NCI-H460 (cell line): Measurements from ENCODE around the gene ATF2. TPM values are rescaled to one million over a fixed set of nuclear protein-coding genes. Genes with fewer than 3 reads are reported as not detected.

Experiments used
- DNase-seq: peaks from one replicate; pipeline ENCODE4 v3.0.0-alpha.2; 2016; ENCODE audit warnings: low read depth; ENCODE audit errors: extremely low read depth
- small RNA-seq, 2 experiments: library from RNA; depleted of rRNA; stranded (forward); fragments of <200 nt; gene quantifications; one replicate each; pipeline ENCODE3, GENCODE V24; 2014
- total RNA-seq: library from RNA; depleted of rRNA; stranded (reverse); fragments of >200 nt; shearing (Covaris generic); gene quantifications from 2 replicates; pipeline ENCODE4 v1.2.3, GENCODE V29; 2014; rRNA removed

Gene ATF2
- total RNA-seq, 1 experiment from 2014 or later, result 42.5 TPM

DNA sequence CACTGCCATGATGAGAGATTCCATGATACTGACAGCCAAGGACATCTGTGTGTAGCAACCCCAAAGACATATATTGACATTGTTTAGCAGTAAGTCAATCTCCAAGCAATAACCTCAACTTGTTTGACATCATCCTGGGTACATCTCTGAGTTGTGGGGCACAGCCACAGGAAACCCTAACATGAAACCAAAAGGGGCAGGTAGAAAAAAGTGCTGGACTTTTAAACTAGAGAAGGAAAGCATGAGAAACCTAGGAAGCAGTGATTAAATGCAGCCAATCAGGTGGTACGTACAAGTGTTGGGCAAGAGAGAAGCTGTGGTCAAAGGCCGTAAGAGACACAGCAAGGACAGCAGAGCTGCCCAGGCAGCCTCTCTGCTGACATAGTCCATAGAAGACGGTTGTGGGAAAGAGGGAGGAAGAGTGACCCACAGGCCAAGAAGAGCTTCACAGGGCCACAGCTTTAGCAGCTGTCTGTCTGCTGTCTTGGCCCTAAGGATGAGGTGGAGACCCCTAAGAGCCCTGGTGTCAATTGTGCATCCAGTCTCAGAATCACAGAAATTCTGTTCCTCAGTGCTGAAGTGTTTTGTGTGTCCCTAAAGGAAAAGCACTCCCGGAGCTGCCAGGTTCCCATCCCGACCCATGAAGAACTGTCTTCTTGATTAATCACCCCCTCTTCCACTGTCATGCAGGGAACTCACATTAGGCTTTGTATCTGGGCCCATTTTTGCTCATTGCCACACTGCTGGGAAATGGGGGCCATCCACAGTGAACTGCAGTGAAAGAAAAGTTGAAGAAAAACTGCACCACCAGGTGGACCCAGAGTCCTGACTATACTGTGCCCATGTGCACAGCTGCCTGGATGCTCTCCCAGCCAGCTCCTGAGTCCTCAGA is 137.4 kb downstream of the ATF2 start:
- peak; percentile 26 for DNase-seq

DNA sequence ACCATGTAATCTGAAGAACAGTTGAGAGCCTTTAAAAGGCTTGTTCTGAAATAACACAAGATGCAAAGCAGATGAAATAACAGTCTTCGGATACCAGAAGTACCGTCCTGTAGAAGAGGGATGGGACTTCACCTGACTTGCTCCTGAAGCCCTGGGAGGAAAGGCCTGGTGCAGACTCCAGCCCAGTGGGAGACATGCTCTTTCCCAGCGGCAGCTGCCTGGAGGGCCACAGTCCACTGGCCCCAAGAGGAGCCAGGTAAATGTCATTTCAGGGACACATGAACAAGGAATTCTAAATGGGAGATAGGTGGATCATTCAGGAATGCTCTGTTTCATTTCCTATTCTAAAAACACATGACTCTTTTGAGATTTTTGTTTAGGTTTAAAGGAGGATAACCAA is 140.2 kb downstream of the ATF2 start:
- DNase-seq, result no peak

GRCh38 chr2:175026385-175026784 is 141.6 kb downstream of the ATF2 start:
- no peak for DNase-seq

DNA sequence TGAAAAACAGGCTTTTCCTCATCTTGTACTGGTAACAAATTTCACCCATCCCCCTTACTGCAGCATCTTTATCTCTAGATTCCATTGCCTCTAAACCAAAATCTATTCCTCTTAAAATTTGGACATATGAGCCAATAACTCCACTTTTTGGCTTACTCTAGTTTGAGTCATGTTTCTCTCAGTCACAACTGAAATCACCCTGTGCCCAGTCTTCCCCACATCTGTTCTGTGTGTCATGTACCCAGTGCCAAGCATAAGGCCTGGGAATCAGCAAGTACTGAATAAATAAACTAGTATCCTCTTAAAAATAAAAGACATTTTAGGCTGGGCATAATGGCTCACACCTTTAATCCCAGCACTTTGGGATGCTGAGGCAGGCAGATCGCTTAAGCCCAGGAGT is 142.1 kb downstream of the ATF2 start:
- no peak for DNase-seq

DNA sequence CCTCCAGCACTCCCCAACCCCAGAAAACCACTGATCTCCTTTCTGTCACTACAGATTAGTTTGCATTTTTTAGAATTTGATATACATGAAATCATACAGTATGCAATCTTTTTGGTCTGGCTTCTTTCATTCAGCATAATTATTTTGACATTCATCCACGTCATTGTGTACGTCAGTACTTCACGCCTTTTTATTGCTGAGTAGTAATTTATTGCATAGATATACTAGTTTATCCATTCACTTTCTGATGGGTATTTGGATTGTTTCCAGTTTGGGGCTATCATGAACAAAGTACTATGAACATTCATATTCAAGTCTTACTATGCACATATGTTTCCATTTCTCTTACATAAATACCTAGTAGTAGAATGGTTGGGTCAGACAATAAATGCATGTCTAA is 142.8 kb downstream of the ATF2 start:
- DNase-seq, result no peak

- DNase-seq, result no peak
Measured at GRCh38 chr2:175022923-175023322, 145.1 kb downstream of the ATF2 start.

Small RNAs within 50 kb of the gene (small RNA-seq; reads per million reads assigned to genes)
- 0.06 to 0.18 reads per million in 2 experiments for gene MIR933
- gene RF02271, result 0 reads per million in 2 experiments
- gene RNU6-1290P, result 0 reads per million in 2 experiments
- gene RNU6-763P, result 0 reads per million in 2 experiments

Other genes with a start within 250 kb of the ATF2 start
- gene CHN1, start 162.8 kb downstream of the ATF2 start, total RNA-seq, result 27.7 and 28.7 TPM in 2 replicates
- gene ATP5MC3, start 13.5 kb upstream of the ATF2 start, total RNA-seq, result 253 and 259 TPM in 2 replicates